HG03457 (cell line): ENCODE results near the gene TLK1.
A peak's percentile ranks its signal among the peaks of the same experiment; 100 is the strongest.

Experiments
- ATAC-seq: cut with Tn5 transposase; IDR thresholded peaks from one replicate; pipeline ENCODE4 v1.9.1; 2021; ENCODE audit warnings: moderate number of reproducible peaks; ENCODE audit not compliant: unreplicated experiment

TLK1 gene

GRCh38 chr2:171009386-171009785, 151.3 kb downstream of the TLK1 start:
- no peak for ATAC-seq

GRCh38 chr2:171008550-171009205, 152.0 kb downstream of the TLK1 start:
- ATAC-seq, result no peak

- no peak for ATAC-seq
These were observed 155.9 kb downstream of the TLK1 start for GRCh38 chr2:171004833-171005232.

- no peak for ATAC-seq
These were observed 156.3 kb downstream of the TLK1 start for GRCh38 chr2:171004363-171004762.

GRCh38 chr2:170999654-171000053, 161.0 kb downstream of the TLK1 start:
- ATAC-seq, result no peak

- ATAC-seq, result no peak
These were observed 162.6 kb downstream of the TLK1 start for GRCh38 chr2:170997893-170998597.

GRCh38 chr2:170996316-170996715, 164.4 kb downstream of the TLK1 start:
- no peak for ATAC-seq

- no peak for ATAC-seq
These were observed 169.1 kb downstream of the TLK1 start for GRCh38 chr2:170991398-170992182.

- ATAC-seq, result no peak
These were observed 174.0 kb downstream of the TLK1 start for GRCh38 chr2:170986566-170987258.

- ATAC-seq, result no peak
These were observed 175.3 kb downstream of the TLK1 start for GRCh38 chr2:170985407-170985806.

- ATAC-seq, result no peak
These were observed 176.6 kb downstream of the TLK1 start for GRCh38 chr2:170984079-170984478.

GRCh38 chr2:170975943-170976270, 184.8 kb downstream of the TLK1 start:
- ATAC-seq, result no peak

- no peak for ATAC-seq
These were observed 185.4 kb downstream of the TLK1 start for GRCh38 chr2:170975127-170975942.

- ATAC-seq, result no peak
These were observed 186.2 kb downstream of the TLK1 start for GRCh38 chr2:170974304-170974993.

- ATAC-seq, result peak; percentile 85
These were observed 187.0 kb downstream of the TLK1 start for GRCh38 chr2:170973492-170974303.

GRCh38 chr2:170973225-170973491, 187.5 kb downstream of the TLK1 start:
- no peak for ATAC-seq

GRCh38 chr2:170972296-170973224, 188.1 kb downstream of the TLK1 start:
- ATAC-seq, result no peak

- ATAC-seq, result no peak
These were observed 189.6 kb downstream of the TLK1 start for GRCh38 chr2:170971071-170971470.
